T-cell (primary cell): ENCODE results near the gene FUOM. TPM values are rescaled to one million over a fixed set of nuclear protein-coding genes. Genes with fewer than 3 reads are reported as not detected.

Experiments
- ATAC-seq, 4 experiments: fragments of 200-7000 bp in 3 of 4; fragments of 150-1000 bp in 1 of 4; cut with Tn5 transposase; replicated peaks in 1 of 4; 1 replicate in 3 of 4; 2 replicates in 1 of 4; pipeline ENCODE4 v1.10.0; 2021; ENCODE audit warnings: moderate library complexity in 3 of 4, mild to moderate bottlenecking in 2 of 4, moderate number of reproducible peaks in 1 of 4
- CTCF ChIA-PET, 2 donors: fragments of 300-600 bp; sonication (Branson Sonifier 250); formaldehyde crosslinking; loops; one replicate each; lab custom pipeline; 2022; ENCODE audit warnings: antibody characterized with exemption in 2 of 2; lab: Charles Lee
- POLR2A ChIA-PET, 2 donors: fragments of 300-600 bp; sonication (Branson Sonifier 250); formaldehyde crosslinking; loops; one replicate each; lab custom pipeline; 2022; ENCODE audit warnings: antibody characterized with exemption in 2 of 2; lab: Charles Lee
- DNase-seq, 35 experiments: peaks; one replicate each; pipeline versions ENCODE4 v3.0.0 to v3.0.0-alpha.2; 2013 to 2023
- H3K27ac ChIP-seq: one replicate; pipeline ENCODE4 v1.5.1; 2013; ENCODE audit warnings: low read length
- H3K27me3 ChIP-seq, 2 experiments: replicated peaks in 1 of 2; 1 replicate in 1 of 2; 2 replicates in 1 of 2; pipeline versions ENCODE4 v1.6.1 to v1.7.0; 2013; ENCODE audit warnings: low read length in 1 of 2, mixed read lengths in 1 of 2; ENCODE audit not compliant: control insufficient read depth in 2 of 2, insufficient read depth in 2 of 2; ENCODE audit errors: extremely low read depth in 1 of 2
- H3K36me3 ChIP-seq, 2 donors: 1 replicate in 1 of 2; 2 replicates in 1 of 2; pipeline versions ENCODE4 v1.6.1 to v1.7.0; 2013; ENCODE audit warnings: low read length in 1 of 2; ENCODE audit not compliant: control insufficient read depth in 2 of 2, insufficient read depth in 1 of 2; ENCODE audit errors: extremely low read depth in 1 of 2
- H3K4me1 ChIP-seq, 2 experiments: 1 replicate in 1 of 2; 2 replicates in 1 of 2; pipeline versions ENCODE4 v1.6.1 to v1.7.0; 2013; ENCODE audit warnings: low read length in 2 of 2, mixed read lengths in 1 of 2; ENCODE audit not compliant: insufficient read depth in 2 of 2, control insufficient read depth in 1 of 2; ENCODE audit errors: extremely low read depth in 1 of 2
- H3K4me3 ChIP-seq, 2 donors: 1 replicate in 1 of 2; 2 replicates in 1 of 2; pipeline versions ENCODE4 v1.5.1 to v1.7.0; 2013; ENCODE audit warnings: mild to moderate bottlenecking in 2 of 2, low read length in 1 of 2, moderate library complexity in 1 of 2; ENCODE audit not compliant: control insufficient read depth in 1 of 2; ENCODE audit errors: extremely low read depth in 1 of 2
- H3K9me3 ChIP-seq: 2 replicates; pipeline ENCODE4 v1.7.0; 2013
- H3K27ac Mint-ChIP-seq, 2 donors: one replicate each; pipeline ENCODE4 v1.8.0; 2020 to 2021; ENCODE audit warnings: mild to moderate bottlenecking in 2 of 2, mixed read lengths in 2 of 2
- H3K27me3 Mint-ChIP-seq, 2 donors: one replicate each; pipeline ENCODE4 v1.8.0; 2021 to 2022; ENCODE audit warnings: mixed read lengths in 2 of 2
- H3K36me3 Mint-ChIP-seq: one replicate; pipeline ENCODE4 v1.8.0; 2021; ENCODE audit warnings: mixed read lengths
- H3K4me1 Mint-ChIP-seq, 3 donors: one replicate each; pipeline ENCODE4 v1.8.0; 2020 to 2022; ENCODE audit warnings: mixed read lengths in 3 of 3, mild to moderate bottlenecking in 1 of 3
- H3K4me3 Mint-ChIP-seq, 3 donors: one replicate each; pipeline ENCODE4 v1.8.0; 2020 to 2022; ENCODE audit warnings: mild to moderate bottlenecking in 3 of 3, mixed read lengths in 3 of 3, moderate library complexity in 3 of 3
- H3K9me3 Mint-ChIP-seq, 3 donors: one replicate each; pipeline ENCODE4 v1.8.0; 2020 to 2022; ENCODE audit warnings: mixed read lengths in 3 of 3
- WGBS: methylation state at CpG from one replicate; pipeline ENCODE4 v1.1.5; 2013; ENCODE audit warnings: missing lambda C conversion rate; ENCODE audit not compliant: insufficient coverage; 5-methylcytosine and 5-hydroxymethylcytosine counted together
- total RNA-seq, 35 experiments: library from RNA in 6 of 35; stranded (reverse) in 6 of 35; fragments of 120-200 nt in 1 of 35; gene quantifications; one replicate each; pipeline versions ENCODE4 v1.2.1 to v1.2.4 and lab custom pipeline; 2013 to 2026

Gene FUOM
- total RNA-seq, 5 donors from 2014 or later (not counting 1 experiment from before 2014, with no cell fraction given) = 9.4 to 30.3 (median 26.9) TPM

DNA sequence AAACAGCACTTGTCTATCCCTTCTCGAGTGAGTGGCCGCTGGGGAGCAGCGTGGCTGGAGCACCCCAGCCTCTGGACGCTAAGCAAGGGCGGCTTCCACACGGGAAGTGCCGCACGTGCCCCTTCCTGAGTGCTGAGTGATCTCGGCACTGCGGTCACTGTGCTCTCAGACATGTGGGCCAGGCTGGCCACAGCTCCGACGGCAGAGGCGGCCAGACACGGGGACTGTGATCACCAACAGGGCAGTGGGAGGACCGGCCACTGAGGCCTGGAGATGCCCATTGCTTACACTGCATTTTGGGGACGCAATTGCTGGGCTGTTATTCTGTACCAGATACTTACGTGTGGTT lies 8.3 kb upstream of the FUOM start:
- peaks cover 0 to 2% of the 10 kb centered on the region in 2 experiments for H3K4me1 ChIP-seq
- ChIA-PET POLR2A (no interaction called here), CTCF (no interaction called here)
- 91% methylated on average over 17 of the region's 17 CpGs for WGBS
- H3K36me3 ChIP-seq = peaks cover 15 to 48% of the 10 kb centered on the region in 2 donors
- no peak for DNase-seq
- H3K27me3 ChIP-seq = no peaks in the 10 kb centered on the region
- ATAC-seq = no peak
- peaks cover 0 to 5% (median 0%) of the 10 kb centered on the region in 3 donors for H3K4me1 Mint-ChIP-seq
- H3K27ac ChIP-seq = no peak overlapping the region
- no peaks in the 10 kb centered on the region for H3K9me3 ChIP-seq
- no peaks in the 10 kb centered on the region for H3K9me3 Mint-ChIP-seq
- H3K4me3 Mint-ChIP-seq = no peak overlapping the region
- no peak overlapping the region for H3K27ac Mint-ChIP-seq
- no peak overlapping the region for H3K4me3 ChIP-seq
- H3K27me3 Mint-ChIP-seq = no peaks in the 10 kb centered on the region
- H3K36me3 Mint-ChIP-seq = peaks cover 20% of the 10 kb centered on the region

DNA sequence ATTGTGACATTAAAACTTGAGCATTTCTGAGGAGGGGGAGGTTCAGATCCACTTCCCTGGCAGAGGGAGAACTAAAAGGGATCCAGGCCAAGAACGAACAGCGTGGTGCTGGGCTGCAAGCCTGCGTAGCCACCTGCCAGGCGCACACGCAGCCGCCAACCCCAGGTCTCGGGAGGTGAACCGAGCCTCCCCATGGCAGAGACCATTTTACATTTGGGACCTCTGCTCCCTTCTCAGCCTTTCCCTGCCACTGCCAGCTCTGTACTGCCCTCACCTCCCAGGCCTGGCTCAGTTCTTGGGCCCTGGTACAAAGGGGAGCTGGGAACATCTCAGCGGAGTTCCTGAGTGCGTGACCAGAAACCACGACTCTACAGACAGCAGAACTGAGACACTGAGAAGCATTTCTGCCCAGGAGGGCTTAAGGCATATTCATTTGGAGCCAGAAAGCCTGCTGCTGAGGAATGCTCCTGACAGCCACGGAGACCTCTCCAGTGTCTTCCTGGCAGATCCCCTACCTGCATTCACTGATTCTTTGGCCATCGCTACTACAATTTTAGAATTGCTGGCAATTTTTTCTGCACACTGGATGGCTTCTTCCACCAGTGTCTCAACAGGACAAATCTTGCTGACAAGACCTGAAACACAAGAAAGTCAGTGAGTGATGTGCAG lies 7.8 kb upstream of the FUOM start:
- H3K36me3 Mint-ChIP-seq = peaks cover 20% of the 10 kb centered on the region
- POLR2A ChIA-PET = no interaction called here
- no peaks in the 10 kb centered on the region for H3K9me3 Mint-ChIP-seq

DNA sequence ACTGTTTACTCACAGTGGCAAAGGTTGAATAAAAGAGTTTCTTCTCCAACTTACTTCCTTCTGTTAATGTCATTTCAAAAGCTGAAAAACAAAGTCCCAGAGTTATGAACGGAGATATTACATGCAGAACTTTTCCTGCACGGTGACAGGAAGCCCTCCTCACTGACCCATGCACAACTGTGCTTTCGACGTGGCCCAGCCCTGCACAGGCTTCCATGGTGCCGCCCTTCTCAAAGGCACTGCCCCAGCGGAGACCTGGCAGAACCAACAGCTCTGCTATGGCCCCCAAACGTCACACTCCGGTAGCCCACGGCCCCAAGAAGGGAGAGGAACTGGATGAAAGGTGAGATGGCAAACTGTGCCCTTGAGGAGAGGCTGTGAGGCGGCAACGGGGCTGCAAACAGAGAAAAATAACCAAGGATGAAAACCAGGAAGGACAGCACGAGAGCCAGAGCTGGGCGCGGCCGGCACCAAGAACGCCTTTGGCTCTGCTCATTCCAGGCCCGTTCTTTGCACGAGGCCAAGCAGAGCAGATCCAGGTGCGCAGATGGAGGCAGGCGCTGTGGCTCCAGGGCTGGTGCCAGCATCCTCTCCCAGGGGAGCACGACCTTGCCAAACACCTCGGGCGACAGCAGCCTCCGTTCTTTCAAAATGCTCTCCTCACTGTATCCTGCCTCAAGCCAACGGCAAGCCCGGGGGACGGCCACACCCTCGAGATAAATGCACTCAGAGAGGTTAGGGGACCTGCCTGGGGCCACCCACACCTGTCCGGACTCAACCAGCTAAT lies 7.0 kb upstream of the FUOM start:
- DNase-seq = no peak
- H3K9me3 Mint-ChIP-seq = no peaks in the 10 kb centered on the region
- Histone ChIP-seq H3K4me1 (peaks cover 0 to 2% of the 10 kb centered on the region in 2 experiments), H3K36me3 (peaks cover 15 to 48% of the 10 kb centered on the region in 2 donors), H3K4me3 (no peak overlapping the region), H3K27ac (no peak overlapping the region), H3K27me3 (no peaks in the 10 kb centered on the region), H3K9me3 (no peaks in the 10 kb centered on the region)
- peaks cover 0 to 5% (median 0%) of the 10 kb centered on the region in 3 donors for H3K4me1 Mint-ChIP-seq
- CTCF ChIA-PET = no interaction called here
- no peak overlapping the region for H3K27ac Mint-ChIP-seq
- ATAC-seq = no peak
- WGBS = 96% methylated on average over 27 of the region's 29 CpGs
- H3K27me3 Mint-ChIP-seq = no peaks in the 10 kb centered on the region
- POLR2A ChIA-PET = no interaction called here
- no peak overlapping the region for H3K4me3 Mint-ChIP-seq
- H3K36me3 Mint-ChIP-seq = peaks cover 20% of the 10 kb centered on the region

More for the DNA sequence above, 7.8 kb upstream of the FUOM start:
- Histone ChIP-seq H3K9me3 (no peaks in the 10 kb centered on the region), H3K4me1 (peaks cover 0 to 2% of the 10 kb centered on the region in 2 experiments), H3K27me3 (no peaks in the 10 kb centered on the region), H3K27ac (no peak overlapping the region), H3K36me3 (peaks cover 15 to 48% of the 10 kb centered on the region in 2 donors), H3K4me3 (no peak overlapping the region)
- H3K4me3 Mint-ChIP-seq = no peak overlapping the region
- CTCF ChIA-PET = no interaction called here
- H3K4me1 Mint-ChIP-seq = peaks cover 0 to 5% (median 0%) of the 10 kb centered on the region in 3 donors
- DNase-seq (no peak), ATAC-seq (no peak)
- H3K27ac Mint-ChIP-seq = no peak overlapping the region
- no peaks in the 10 kb centered on the region for H3K27me3 Mint-ChIP-seq
- over 99% methylated on average over 8 of the region's 13 CpGs for WGBS

- WGBS = 98% methylated on average over 9 of the region's 13 CpGs
Measured at GRCh38 chr10:133362846-133363245, 5.0 kb upstream of the FUOM start.

GRCh38 chr10:133361773-133362441 lies 4.1 kb upstream of the FUOM start:
- H3K9me3 ChIP-seq = no peaks in the 10 kb centered on the region
- H3K4me3 ChIP-seq = no peak overlapping the region
- 67% methylated on average over 18 of the region's 18 CpGs for WGBS
- peaks cover 15% of the 10 kb centered on the region for H3K36me3 Mint-ChIP-seq
- no peaks in the 10 kb centered on the region for H3K27me3 ChIP-seq
- POLR2A ChIA-PET = interaction anchor here (0.5 to 0.6 kb wide), 2 partner anchors 13 to 37 kb away, joined by 3 read pairs; no protein-coding TSS in a partner anchor
- no peak for ATAC-seq
- H3K27ac ChIP-seq = no peak overlapping the region
- CTCF ChIA-PET = no interaction called here
- H3K4me1 Mint-ChIP-seq = peaks cover 0 to 7% (median 1%) of the 10 kb centered on the region in 3 donors
- peaks cover 9 to 27% of the 10 kb centered on the region in 2 donors for H3K36me3 ChIP-seq
- no peak overlapping the region for H3K4me3 Mint-ChIP-seq
- H3K4me1 ChIP-seq = peaks cover 0 to 9% of the 10 kb centered on the region in 2 experiments
- DNase-seq = no peak
- H3K27ac Mint-ChIP-seq = peak overlapping the region; percentile 66 to 80
- no peaks in the 10 kb centered on the region for H3K9me3 Mint-ChIP-seq
- no peaks in the 10 kb centered on the region for H3K27me3 Mint-ChIP-seq

More at GRCh38 chr10:133362846-133363245, 5.0 kb upstream of the FUOM start:
- Histone ChIP-seq H3K4me1 (peaks cover 0 to 2% of the 10 kb centered on the region in 2 experiments), H3K4me3 (no peak overlapping the region), H3K27ac (no peak overlapping the region), H3K9me3 (no peaks in the 10 kb centered on the region), H3K27me3 (no peaks in the 10 kb centered on the region), H3K36me3 (peaks cover 9 to 29% of the 10 kb centered on the region in 2 donors)
- Mint-ChIP-seq H3K9me3 (no peaks in the 10 kb centered on the region), H3K4me1 (peaks cover 0 to 5% (median 0%) of the 10 kb centered on the region in 3 donors), H3K27me3 (no peaks in the 10 kb centered on the region), H3K4me3 (no peak overlapping the region), H3K27ac (no peak overlapping the region), H3K36me3 (peaks cover 15% of the 10 kb centered on the region)
- CTCF ChIA-PET = no interaction called here
- ATAC-seq (no peak), DNase-seq (no peak)
- POLR2A ChIA-PET = no interaction called here

DNA sequence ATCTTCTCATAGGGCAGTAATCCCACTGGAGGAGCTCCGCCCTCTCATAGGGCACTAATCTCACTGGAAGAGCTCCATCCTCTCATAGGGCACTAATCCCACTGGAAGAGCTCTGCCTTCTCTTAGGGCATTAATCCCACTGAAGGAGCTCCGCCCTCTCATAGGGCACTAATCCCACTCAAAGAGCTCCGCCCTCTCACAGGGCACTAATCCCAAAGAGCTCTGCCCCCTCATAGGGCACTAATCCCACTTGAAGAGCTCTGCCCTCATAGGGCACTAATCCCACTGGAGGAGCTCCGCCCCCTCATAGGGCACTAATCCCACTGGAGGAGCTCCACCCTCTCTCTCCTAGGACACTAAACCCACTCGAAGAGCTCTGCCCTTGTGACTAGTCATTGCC lies 3.4 kb upstream of the FUOM start:
- H3K4me1 ChIP-seq = peaks cover 0 to 16% of the 10 kb centered on the region in 2 experiments
- 94% methylated on average over 2 of the region's 5 CpGs for WGBS
- H3K27ac ChIP-seq = no peak overlapping the region
- Mint-ChIP-seq H3K4me1 (peaks cover 0 to 10% (median 1%) of the 10 kb centered on the region in 3 donors), H3K27ac (peak overlapping the region; percentile 66 to 80), H3K4me3 (peak overlapping the region in 1 of 3 donors; percentile 7), H3K9me3 (no peaks in the 10 kb centered on the region), H3K27me3 (no peaks in the 10 kb centered on the region), H3K36me3 (peaks cover 15% of the 10 kb centered on the region)
- H3K4me3 ChIP-seq = no peak overlapping the region
- peaks cover 8 to 21% of the 10 kb centered on the region in 2 donors for H3K36me3 ChIP-seq
- no peak for DNase-seq
- ChIA-PET CTCF (no interaction called here), POLR2A (interaction anchor here (0.5 to 0.6 kb wide), 2 partner anchors 14 to 37 kb away, joined by 3 read pairs; no protein-coding TSS in a partner anchor)
- no peak for ATAC-seq
- H3K9me3 ChIP-seq = no peaks in the 10 kb centered on the region
- H3K27me3 ChIP-seq = peaks cover 0 to 5% of the 10 kb centered on the region in 2 experiments
